Prostate gland (tissue), 2 donors: ENCODE data around the gene C19orf85. TPM values are rescaled to one million over a fixed set of nuclear protein-coding genes. Genes with fewer than 3 reads are reported as not detected.

Experiments
- DNase-seq: peaks from one replicate; pipeline ENCODE4 v3.0.0-alpha.2; 2019; ENCODE audit warnings: low spot score
- H3K27ac ChIP-seq, 2 donors: fragments of 200-600 bp; sonication (generic); 2 replicates each; pipeline ENCODE4 v1.5.1; 2017 to 2019
- H3K27me3 ChIP-seq: fragments of 200-600 bp; sonication (generic); replicated peaks from 2 replicates; pipeline ENCODE4 v1.5.1; 2019; ENCODE audit not compliant: insufficient read depth
- H3K36me3 ChIP-seq, 2 donors: fragments of 200-600 bp; sonication (generic); 1 replicate in 1 of 2; 2 replicates in 1 of 2; pipeline versions ENCODE4 v1.5.1 to v1.8.1; 2017 to 2019
- H3K4me1 ChIP-seq: fragments of 200-600 bp; sonication (generic); replicated peaks from 2 replicates; pipeline ENCODE4 v1.5.1; 2019
- H3K4me3 ChIP-seq, 2 donors: fragments of 200-600 bp; sonication (generic); 2 replicates each; pipeline ENCODE4 v1.5.1; 2017 to 2019
- H3K9me3 ChIP-seq: fragments of 200-600 bp; sonication (generic); 2 replicates; pipeline ENCODE4 v1.5.1; 2017
- CTCF ChIP-seq, 4 experiments: fragments of 200-600 bp in 2 of 4; fragments of 450-650 bp in 2 of 4; sonication (generic) in 2 of 4; IDR thresholded peaks; 1 replicate in 3 of 4; 2 replicates in 1 of 4; pipeline ENCODE4 v1.5.1; 2016 to 2019; ENCODE audit warnings: antibody characterized with exemption in 4 of 4, mild to moderate bottlenecking in 2 of 4, moderate library complexity in 2 of 4
- POLR2A ChIP-seq: fragments of 450-650 bp; IDR thresholded peaks from one replicate; pipeline ENCODE4 v1.6.1; 2016; ENCODE audit warnings: antibody characterized with exemption, mild to moderate bottlenecking
- POLR2AphosphoS5 ChIP-seq: sonication (generic); formaldehyde crosslinking; IDR thresholded peaks from one replicate; pipeline ENCODE4 v1.6.1; 2017; ENCODE audit warnings: antibody characterized with exemption
- WGBS: methylation state at CpG from one replicate; pipeline ENCODE4 v1.1.5; 2018; 5-methylcytosine and 5-hydroxymethylcytosine counted together
- intact Hi-C: fragments of 100-400 bp; cut with DNase I; formaldehyde crosslinking; loops from one replicate; pipeline ENCODE4 v1.14.2; 2022
- total RNA-seq, 2 donors: library from RNA; depleted of rRNA; stranded (reverse); fragments of >200 nt; gene quantifications; one replicate each; pipeline ENCODE4 v1.1.0, GENCODE V29; 2016

C19orf85 gene
- total RNA-seq, 2 donors from 2014 or later = not detected

- DNase-seq = no peak
- H3K9me3 ChIP-seq = no peaks in the 10 kb centered on the region
Observed at GRCh38 chr19:55461974-55462626, 2.5 kb downstream of the C19orf85 start.

GRCh38 chr19:55461259-55461973 is 3.1 kb downstream of the C19orf85 start, which contains the start of gene ISOC2:
TSS of gene ISOC2 (minus strand) at chr19:55461642. CDS start at chr19:55456486, 5,156 bp downstream.
- H3K4me3 ChIP-seq = peak within 1 kb of the TSS; percentile 66 to 73
- under 1% methylated on average over 40 of the region's 54 CpGs for WGBS
- H3K36me3 ChIP-seq = no peaks in the 10 kb centered on the region
- H3K4me1 ChIP-seq = no peaks in the 10 kb centered on the region
- H3K27me3 ChIP-seq = no peaks in the 10 kb centered on the region
- intact Hi-C loops = no loop called here
- TF ChIP-seq CTCF (IDR thresholded peaks at IDR 0.05) (peak in 2 of 4 experiments; percentile 15 to 33), POLR2A (peak; percentile 18), POLR2AphosphoS5 (peak; percentile 94)
- H3K27ac ChIP-seq = peak within 1 kb of the TSS; percentile 86 to 88
- no peaks in the 10 kb centered on the region for H3K9me3 ChIP-seq
- peak; percentile 100 for DNase-seq

More at GRCh38 chr19:55461974-55462626, 2.5 kb downstream of the C19orf85 start:
- H3K4me1 ChIP-seq = no peaks in the 10 kb centered on the region
- TF ChIP-seq POLR2AphosphoS5 (no peak), POLR2A (peak; percentile 47), CTCF (IDR thresholded peaks at IDR 0.05) (no peak)
- H3K27me3 ChIP-seq = no peaks in the 10 kb centered on the region
- H3K4me3 ChIP-seq = peak overlapping the region; percentile 66 to 73
- H3K36me3 ChIP-seq = no peaks in the 10 kb centered on the region
- peak overlapping the region; percentile 75 to 88 for H3K27ac ChIP-seq
- intact Hi-C loops = no loop called here
- 13% methylated on average over 27 of the region's 27 CpGs for WGBS

- Histone ChIP-seq H3K9me3 (no peaks in the 10 kb centered on the region), H3K27me3 (no peaks in the 10 kb centered on the region), H3K4me1 (no peaks in the 10 kb centered on the region), H3K36me3 (no peaks in the 10 kb centered on the region), H3K27ac (peak overlapping the region; percentile 86 to 88), H3K4me3 (peak overlapping the region; percentile 66 to 73)
- 3% methylated on average over 23 of the region's 24 CpGs for WGBS
- TF ChIP-seq CTCF (IDR thresholded peaks at IDR 0.05) (no peak), POLR2A (no peak), POLR2AphosphoS5 (no peak)
- DNase-seq = peak; percentile 68
- intact Hi-C loops = no loop called here
Observed at GRCh38 chr19:55460670-55461258, 3.8 kb downstream of the C19orf85 start.

GRCh38 chr19:55459950-55460657 is 4.4 kb downstream of the C19orf85 start:
- H3K9me3 ChIP-seq = no peaks in the 10 kb centered on the region
- H3K27ac ChIP-seq = peak overlapping the region; percentile 86 to 88
- WGBS = 10% methylated on average over 16 of the region's 16 CpGs
- DNase-seq = no peak
- H3K4me3 ChIP-seq = peak overlapping the region; percentile 66 to 73
- H3K36me3 ChIP-seq = no peaks in the 10 kb centered on the region
- intact Hi-C loops = no loop called here
- no peaks in the 10 kb centered on the region for H3K27me3 ChIP-seq
- peak; percentile 12 for TF ChIP-seq POLR2A
- no peak for TF ChIP-seq CTCF (IDR thresholded peaks at IDR 0.05)
- H3K4me1 ChIP-seq = no peaks in the 10 kb centered on the region
